IMR-90 (cell line): Measurements from ENCODE around the gene TFAP2A.

Experiments
- BHLHE40 ChIP-seq: fragments of 150-350 bp; IDR thresholded peaks from 2 replicates; pipeline ENCODE4 v1.6.1; 2016; ENCODE audit warnings: mild to moderate bottlenecking, low read depth, low read length
- CEBPB ChIP-seq: IDR thresholded peaks from 2 replicates; pipeline ENCODE4 v1.6.1; 2012; ENCODE audit warnings: low read depth, low read length, improper control_type of control experiment
- CHD1 ChIP-seq: IDR thresholded peaks from 2 replicates; pipeline ENCODE4 v1.6.1; 2012; ENCODE audit warnings: low read depth, low read length, improper control_type of control experiment
- CTCF ChIP-seq: conservative IDR thresholded peaks from 2 replicates; pipeline ENCODE4 v1.5.1; 2012; ENCODE audit warnings: mild to moderate bottlenecking, low read depth, low read length, improper control_type of control experiment
- FOS ChIP-seq: fragments of 150-350 bp; IDR thresholded peaks from 2 replicates; pipeline ENCODE4 v1.6.1; 2016; ENCODE audit warnings: low read depth, low read length
- MAFK ChIP-seq: IDR thresholded peaks from 2 replicates; pipeline ENCODE4 v1.6.1; 2012; ENCODE audit warnings: low read depth, low read length, improper control_type of control experiment
- MAZ ChIP-seq: IDR thresholded peaks from 2 replicates; pipeline ENCODE4 v1.6.1; 2012; ENCODE audit warnings: low read depth, mild to moderate bottlenecking, low read length, improper control_type of control experiment, moderate library complexity, borderline replicate concordance
- MXI1 ChIP-seq: IDR thresholded peaks from 2 replicates; pipeline ENCODE4 v1.6.1; 2012; ENCODE audit warnings: low read depth, mild to moderate bottlenecking, low read length, moderate library complexity, borderline replicate concordance
- POLR2A ChIP-seq: IDR thresholded peaks from 2 replicates; pipeline ENCODE4 v1.6.1; 2012; ENCODE audit warnings: mild to moderate bottlenecking, low read depth, low read length
- RCOR1 ChIP-seq: IDR thresholded peaks from 2 replicates; pipeline ENCODE4 v1.6.1; 2012; ENCODE audit warnings: mild to moderate bottlenecking, low read length, improper control_type of control experiment; ENCODE audit not compliant: insufficient replicate concordance
- SMC3 ChIP-seq: fragments of 150-350 bp; IDR thresholded peaks from 2 replicates; pipeline ENCODE4 v1.6.1; 2016; ENCODE audit warnings: low read depth, mild to moderate bottlenecking, antibody characterized with exemption, low read length, moderate library complexity
- USF2 ChIP-seq: fragments of 150-350 bp; IDR thresholded peaks from 2 replicates; pipeline ENCODE4 v1.6.1; 2017; ENCODE audit warnings: mild to moderate bottlenecking, antibody characterized with exemption, low read length, low read depth

GRCh38 chr6:10375391-10375969 is 39.4 kb downstream of the TFAP2A start:
- no peak for TF ChIP-seq USF2
- TF ChIP-seq CTCF, result no peak
- TF ChIP-seq RCOR1, result no peak
- no peak for TF ChIP-seq SMC3
- no peak for TF ChIP-seq MAFK
- TF ChIP-seq BHLHE40, result no peak
- TF ChIP-seq CHD1, result no peak
- TF ChIP-seq MAZ, result no peak
- TF ChIP-seq POLR2A, result no peak
- TF ChIP-seq FOS, result no peak
- TF ChIP-seq CEBPB, result no peak
- TF ChIP-seq MXI1, result no peak
